HG03103 (cell line): ENCODE results near the gene LRTM1.

Experiments
- ATAC-seq: cut with Tn5 transposase; IDR thresholded peaks from one replicate; pipeline ENCODE4 v1.9.1; 2021; ENCODE audit warnings: low read depth; ENCODE audit not compliant: unreplicated experiment

The LRTM1 gene

DNA sequence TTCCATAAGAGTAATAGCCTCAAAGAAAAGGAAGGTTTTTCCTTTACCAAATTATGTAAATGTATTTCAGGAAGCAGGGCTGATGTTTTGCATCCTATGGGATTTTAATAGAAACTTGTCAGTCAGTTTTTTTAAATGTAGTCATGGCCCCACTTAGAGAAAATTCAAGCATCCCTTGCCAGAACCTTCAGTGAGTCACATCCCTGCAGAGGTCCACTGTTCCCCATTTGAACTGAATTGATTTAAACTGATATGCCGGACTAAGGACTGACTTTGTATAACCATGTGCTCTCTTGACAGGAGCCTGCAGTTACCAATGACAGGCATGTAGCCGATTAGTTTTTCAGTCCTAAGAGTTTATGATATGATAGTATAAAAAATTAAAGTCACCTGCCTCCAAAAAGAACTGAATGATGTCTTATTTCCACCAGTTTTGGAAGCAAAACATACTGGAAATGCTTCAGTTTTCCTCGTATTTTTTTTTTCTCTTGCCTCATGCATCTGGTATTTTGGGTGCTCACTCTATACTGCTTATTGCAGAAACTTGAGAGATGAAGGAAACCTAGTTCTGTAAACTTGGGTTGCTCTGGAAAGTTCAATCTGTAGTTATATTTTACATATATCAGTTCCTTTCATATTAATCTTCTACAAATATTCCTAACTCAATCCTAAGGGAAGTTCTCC lies 30.7 kb downstream of the LRTM1 start:
- no peak for ATAC-seq

- ATAC-seq: no peak
Measured at GRCh38 chr3:54895613-54896012, 32.2 kb downstream of the LRTM1 start.

DNA sequence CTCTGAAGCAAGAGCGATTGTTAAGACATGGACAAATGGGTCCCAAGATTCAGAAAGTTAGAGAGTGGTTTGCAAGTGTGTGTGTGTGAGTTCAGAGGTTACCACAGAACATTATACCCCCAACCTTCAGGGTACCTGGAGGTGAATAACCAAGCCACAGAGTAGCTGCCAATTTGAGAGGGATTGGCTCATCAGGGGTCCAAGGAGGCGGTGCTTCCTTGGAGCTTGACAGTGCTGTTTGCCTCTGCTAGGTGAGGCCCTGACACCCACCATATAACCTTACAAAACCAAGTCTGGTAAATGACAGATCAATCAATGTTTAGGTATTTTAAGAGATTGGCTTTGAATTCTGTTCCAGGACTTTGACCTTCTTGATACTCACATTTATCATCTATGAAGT lies 35.7 kb downstream of the LRTM1 start:
- no peak for ATAC-seq

GRCh38 chr3:54891540-54891897 lies 36.3 kb downstream of the LRTM1 start:
- no peak for ATAC-seq

DNA sequence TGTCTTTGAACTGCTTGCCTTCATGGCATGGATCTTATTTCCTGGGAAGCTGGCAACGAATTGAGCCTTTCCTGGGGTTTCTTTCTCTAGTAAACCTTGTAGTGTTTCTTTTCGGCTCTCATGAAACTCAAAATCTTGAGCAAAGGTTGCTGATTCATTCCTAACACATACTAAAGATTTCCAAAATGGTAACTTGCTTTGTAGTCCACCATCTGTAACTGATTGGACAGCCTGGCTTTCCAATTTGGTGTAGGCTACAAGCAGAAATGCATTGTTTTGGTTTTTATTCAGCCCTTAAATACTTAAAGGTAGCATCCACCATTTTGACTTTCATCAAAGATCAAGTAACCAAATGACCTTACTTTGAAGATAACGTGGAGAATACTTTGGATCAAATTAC lies 38.1 kb downstream of the LRTM1 start:
- ATAC-seq: no peak

DNA sequence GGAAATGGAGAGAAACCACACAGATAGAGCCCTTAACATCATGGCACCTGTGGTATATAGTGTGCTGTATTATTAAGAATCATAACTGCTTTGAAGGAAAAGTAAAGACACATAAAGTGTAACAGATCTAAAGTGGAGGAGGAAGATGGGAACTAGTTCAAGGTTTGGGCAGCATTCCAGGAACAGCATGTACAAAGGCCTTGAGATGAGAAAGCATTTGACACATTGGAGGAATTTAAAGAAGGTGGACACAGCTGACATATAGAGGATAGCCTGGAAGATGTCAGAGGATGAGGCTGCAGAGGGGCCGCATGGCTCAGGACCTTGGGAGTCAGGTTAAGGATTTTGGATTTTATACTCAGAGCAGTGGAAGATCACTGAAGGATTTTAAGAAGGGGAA lies 39.0 kb downstream of the LRTM1 start:
- ATAC-seq: no peak

DNA sequence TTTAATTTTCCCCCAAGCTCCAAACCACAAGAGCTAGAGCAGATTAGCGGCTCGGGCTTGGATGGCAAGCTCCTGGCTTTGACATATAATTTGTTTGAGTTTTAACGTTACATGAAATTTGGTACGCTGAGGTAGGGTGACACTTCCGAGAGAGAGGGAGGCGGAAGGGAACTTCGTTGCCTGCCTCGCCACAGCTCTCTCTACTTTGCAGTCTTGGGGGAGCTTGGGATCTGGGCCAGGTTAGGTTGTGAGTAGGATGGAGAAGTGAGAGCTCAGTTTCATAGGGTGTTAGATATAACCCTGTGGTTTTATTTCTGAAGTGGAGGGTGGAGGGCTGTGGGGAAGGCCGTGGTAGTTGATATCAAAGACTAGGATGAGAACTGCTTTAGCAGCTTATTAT lies 39.7 kb downstream of the LRTM1 start:
- ATAC-seq: no peak

GRCh38 chr3:54882129-54882833 lies 45.6 kb downstream of the LRTM1 start:
- ATAC-seq: no peak

- ATAC-seq: no peak
Measured at GRCh38 chr3:54878145-54878544, 49.7 kb downstream of the LRTM1 start.

GRCh38 chr3:54877730-54878129 lies 50.1 kb downstream of the LRTM1 start:
- ATAC-seq: no peak

DNA sequence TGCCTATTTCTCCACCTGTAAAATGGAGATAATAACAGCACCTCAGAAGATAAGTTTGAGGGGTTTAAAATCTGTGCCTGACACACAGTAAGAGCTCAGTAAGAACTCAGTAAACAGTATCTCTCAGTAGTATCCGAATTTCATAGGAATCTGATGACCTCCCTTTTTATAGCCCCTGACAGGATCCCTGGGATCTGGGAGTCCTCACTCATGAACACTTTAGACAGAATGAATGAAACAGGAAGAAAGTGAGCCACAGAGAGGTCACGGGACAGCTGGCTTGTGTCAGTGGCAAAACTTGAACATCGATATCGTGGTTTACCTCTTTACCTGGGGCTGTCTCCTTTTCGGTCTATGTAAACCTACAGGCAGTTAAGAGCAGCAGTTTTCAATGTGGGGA lies 51.2 kb downstream of the LRTM1 start:
- ATAC-seq: no peak

GRCh38 chr3:54875596-54876268 lies 52.1 kb downstream of the LRTM1 start:
- no peak for ATAC-seq

- no peak for ATAC-seq
Measured at GRCh38 chr3:54874816-54875556, 52.9 kb downstream of the LRTM1 start.

- no peak for ATAC-seq
Measured at GRCh38 chr3:54873059-54874010, 54.5 kb downstream of the LRTM1 start.

DNA sequence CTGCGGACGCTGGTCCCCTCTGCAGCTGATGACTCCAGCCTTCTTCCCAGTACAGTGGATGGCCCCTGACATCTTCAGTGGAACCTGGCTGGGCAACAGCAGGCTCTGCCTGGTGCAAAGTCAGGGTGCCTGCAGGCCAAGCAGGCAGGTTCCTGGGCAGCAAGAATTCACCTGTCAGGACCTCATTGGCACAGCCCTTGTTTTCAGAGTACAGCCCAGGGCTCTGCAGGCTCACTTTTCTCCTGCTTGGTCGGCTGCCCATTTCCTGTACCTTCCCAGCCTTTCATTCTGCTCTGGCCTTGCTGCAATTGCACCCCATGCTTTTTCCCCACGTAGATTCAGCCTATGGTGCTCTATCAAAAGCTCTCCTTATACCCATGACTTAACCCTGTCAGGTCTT lies 56.0 kb downstream of the LRTM1 start:
- ATAC-seq: no peak

DNA sequence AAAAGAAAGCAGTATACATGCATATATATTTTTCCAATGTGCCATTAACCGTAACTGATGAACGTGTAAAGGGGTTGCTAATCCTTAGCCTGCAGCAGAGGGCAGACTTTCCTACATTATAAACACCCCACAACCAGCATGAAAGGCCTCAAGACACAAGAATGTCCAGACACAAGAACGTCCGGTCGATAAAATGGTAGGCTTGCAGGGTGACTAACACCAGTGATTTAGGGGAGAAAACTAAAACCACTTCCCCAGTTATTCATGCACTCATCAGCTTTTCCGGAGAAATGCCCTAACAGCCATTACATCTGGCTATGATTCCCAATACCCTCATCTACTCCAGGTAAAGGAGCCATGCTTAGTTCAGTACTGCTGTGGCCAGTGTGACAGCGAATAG lies 57.4 kb downstream of the LRTM1 start:
- no peak for ATAC-seq
